Peyer's patch (tissue), 4 donors: Measurements from ENCODE around the gene LRP5. TPM values are rescaled to one million over a fixed set of nuclear protein-coding genes. Genes with fewer than 3 reads are reported as not detected.

Source experiments
- DNase-seq, 3 donors: peaks; one replicate each; pipeline ENCODE4 v3.0.0-alpha.2; 2017 to 2019
- H3K27ac ChIP-seq, 4 donors: fragments of 200-600 bp; sonication (generic); one replicate each; pipeline ENCODE4 v1.5.1; 2016 to 2019
- H3K27me3 ChIP-seq, 2 donors: fragments of 200-600 bp; sonication (generic); one replicate each; pipeline ENCODE4 v1.5.1; 2019
- H3K36me3 ChIP-seq, 3 donors: fragments of 200-600 bp; sonication (generic); one replicate each; pipeline ENCODE4 v1.5.1; 2016 to 2019
- H3K4me1 ChIP-seq, 4 donors: fragments of 200-600 bp; sonication (generic); one replicate each; pipeline ENCODE4 v1.5.1; 2016 to 2019
- H3K4me3 ChIP-seq, 4 donors: fragments of 200-600 bp; sonication (generic); 1 replicate in 3 of 4; 2 replicates in 1 of 4; pipeline ENCODE4 v1.5.1; 2016 to 2019; ENCODE audit warnings: mild to moderate bottlenecking in 1 of 4
- H3K9me3 ChIP-seq, 4 donors: fragments of 200-600 bp; sonication (generic); one replicate each; pipeline ENCODE4 v1.5.1; 2016 to 2019; ENCODE audit warnings: mild to moderate bottlenecking in 1 of 4
- CTCF ChIP-seq, 6 experiments: fragments of 450-650 bp in 4 of 6; fragments of 200-600 bp in 2 of 6; sonication (generic) in 1 of 6; IDR thresholded peaks; one replicate each; pipeline ENCODE4 v1.5.1; 2017 to 2019; ENCODE audit warnings: antibody characterized with exemption in 6 of 6, mild to moderate bottlenecking in 3 of 6, moderate library complexity in 1 of 6
- POLR2A ChIP-seq, 2 donors: fragments of 450-650 bp; IDR thresholded peaks; one replicate each; pipeline ENCODE4 v1.5.1; 2017; ENCODE audit warnings: antibody characterized with exemption in 2 of 2, mild to moderate bottlenecking in 2 of 2, moderate library complexity in 2 of 2
- total RNA-seq, 4 donors: library from RNA; depleted of rRNA; stranded (reverse); fragments of >200 nt; gene quantifications; one replicate each; pipeline ENCODE4 v1.1.0, GENCODE V29; 2016

Gene LRP5
- total RNA-seq, 4 donors from 2014 or later = 149 to 196 (median 168) TPM

DNA sequence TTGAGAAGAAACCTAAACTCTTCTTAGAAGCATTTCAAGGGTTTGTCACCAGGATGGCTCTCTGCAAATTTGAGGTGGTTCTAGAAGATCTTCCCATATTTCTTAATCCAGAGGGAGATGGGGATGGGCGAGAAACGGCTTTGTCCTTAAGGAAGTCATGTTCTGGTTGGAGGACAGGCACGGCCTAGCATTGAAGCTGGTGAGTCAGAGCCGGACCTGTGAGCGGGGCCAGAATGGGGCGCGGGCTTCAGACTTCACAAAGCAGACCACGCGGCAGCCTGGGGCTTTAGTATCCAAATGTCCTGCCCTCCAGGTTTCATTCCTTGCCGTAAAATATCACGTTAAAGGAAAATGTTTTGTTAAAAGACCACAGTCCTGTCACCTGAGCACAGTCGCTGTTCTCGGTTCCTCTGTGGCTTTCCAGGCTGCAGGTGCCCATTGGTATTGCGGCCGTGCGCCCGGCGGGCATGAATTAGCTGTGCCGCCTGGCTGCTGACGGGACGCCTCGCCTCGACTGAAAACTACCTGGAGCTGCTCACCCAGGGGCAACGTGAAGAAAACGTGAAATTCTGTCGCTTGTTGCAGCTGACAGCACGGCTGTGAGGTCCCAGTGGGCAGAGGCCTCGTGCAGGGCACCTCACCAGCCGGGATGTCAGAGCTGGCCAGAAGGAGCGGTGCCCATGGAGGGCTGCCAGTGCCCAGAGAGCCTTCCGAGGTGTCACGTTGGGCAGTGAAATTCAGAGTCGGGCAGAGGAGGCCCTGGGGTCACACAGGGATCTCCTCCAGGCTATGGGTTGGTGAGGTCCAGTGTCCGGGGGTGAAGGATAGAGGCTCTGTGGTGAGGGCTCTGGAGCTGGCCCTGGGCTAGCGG lies 59.0 kb downstream of the LRP5 start:
- peak in 2 of 3 donors; percentile 74 to 80 for DNase-seq
- TF ChIP-seq CTCF (IDR thresholded peaks at IDR 0.05) (peak in 1 of 6 experiments; percentile 3), POLR2A (IDR thresholded peaks at IDR 0.05) (no peak)
- Histone ChIP-seq H3K27me3 (no peaks in the 10 kb centered on the region), H3K4me3 (peak overlapping the region in 1 of 4 donors; percentile 34), H3K4me1 (peaks cover 7 to 55% (median 15%) of the 10 kb centered on the region in 4 donors), H3K36me3 (peaks cover 0 to 28% (median 0%) of the 10 kb centered on the region in 3 donors), H3K27ac (peak overlapping the region in 3 of 4 donors; percentile 32 to 59 (median 55)), H3K9me3 (no peaks in the 10 kb centered on the region)

DNA sequence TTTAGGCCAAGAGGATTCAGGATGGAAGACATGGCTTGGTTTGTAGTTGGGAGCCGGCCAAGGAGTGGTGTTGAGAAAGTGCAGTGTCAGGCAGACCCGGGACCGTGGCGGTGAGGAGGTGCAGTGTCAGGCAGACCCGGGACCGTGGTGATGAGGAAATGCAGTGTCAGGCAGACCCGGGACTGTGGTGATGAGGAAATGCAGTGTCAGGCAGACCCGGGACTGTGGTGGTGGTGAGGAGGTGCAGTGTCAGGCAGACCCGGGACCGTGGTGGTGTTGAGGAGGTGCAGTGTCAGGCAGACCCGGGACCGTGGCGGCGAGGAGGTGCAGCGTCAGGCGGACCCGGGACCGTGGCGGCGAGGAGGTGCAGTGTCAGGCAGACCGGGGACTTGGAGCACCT lies 59.7 kb downstream of the LRP5 start:
- TF ChIP-seq CTCF (IDR thresholded peaks at IDR 0.05) (no peak), POLR2A (IDR thresholded peaks at IDR 0.05) (no peak)
- no peak for DNase-seq
- H3K27ac ChIP-seq = peak overlapping the region in 2 of 4 donors; percentile 55 to 59
- H3K27me3 ChIP-seq = no peaks in the 10 kb centered on the region
- H3K4me3 ChIP-seq = no peak overlapping the region
- peaks cover 7 to 59% (median 15%) of the 10 kb centered on the region in 4 donors for H3K4me1 ChIP-seq
- H3K9me3 ChIP-seq = no peaks in the 10 kb centered on the region
- H3K36me3 ChIP-seq = peaks cover 0 to 21% (median 0%) of the 10 kb centered on the region in 3 donors

DNA sequence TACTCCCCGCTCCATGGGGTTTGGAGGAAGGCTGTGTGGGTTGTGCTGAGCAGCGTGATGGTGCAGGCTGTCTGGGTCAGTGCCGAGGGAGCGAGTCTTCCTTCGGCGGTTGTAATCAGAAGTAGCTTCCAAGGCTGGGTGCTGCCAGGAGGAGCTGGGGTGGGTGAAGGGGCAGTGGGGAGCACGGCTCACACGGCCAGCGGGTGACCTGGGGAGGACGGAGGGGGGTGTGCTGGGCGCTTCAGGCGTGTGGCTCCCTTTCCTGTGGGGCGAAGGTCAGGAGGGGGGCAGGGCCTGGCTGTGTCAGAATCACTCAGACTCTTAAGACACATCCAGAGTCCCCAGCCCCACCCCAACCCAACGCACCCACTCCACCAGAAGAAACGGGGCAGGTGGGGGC lies 60.2 kb downstream of the LRP5 start:
- TF ChIP-seq POLR2A (IDR thresholded peaks at IDR 0.05) = no peak
- no peak for TF ChIP-seq CTCF (IDR thresholded peaks at IDR 0.05)
- H3K27me3 ChIP-seq = no peaks in the 10 kb centered on the region
- H3K27ac ChIP-seq = peak overlapping the region in 3 of 4 donors; percentile 57 to 83 (median 73)
- peaks cover 0 to 19% (median 0%) of the 10 kb centered on the region in 3 donors for H3K36me3 ChIP-seq
- H3K4me1 ChIP-seq = peaks cover 7 to 59% (median 15%) of the 10 kb centered on the region in 4 donors
- DNase-seq = peak in 2 of 3 donors; percentile 71 to 76
- H3K9me3 ChIP-seq = no peaks in the 10 kb centered on the region
- no peak overlapping the region for H3K4me3 ChIP-seq

- H3K4me3 ChIP-seq = no peak overlapping the region
These were observed 60.9 kb downstream of the LRP5 start for GRCh38 chr11:68373189-68373814.

More at GRCh38 chr11:68373189-68373814, 60.9 kb downstream of the LRP5 start:
- no peak for DNase-seq
- TF ChIP-seq POLR2A (IDR thresholded peaks at IDR 0.05) = no peak
- TF ChIP-seq CTCF (IDR thresholded peaks at IDR 0.05) = no peak
- Histone ChIP-seq H3K4me1 (peaks cover 7 to 59% (median 15%) of the 10 kb centered on the region in 4 donors), H3K27me3 (no peaks in the 10 kb centered on the region), H3K27ac (peak overlapping the region; percentile 53 to 83 (median 65)), H3K36me3 (peaks cover 0 to 12% (median 0%) of the 10 kb centered on the region in 3 donors), H3K9me3 (no peaks in the 10 kb centered on the region)
